Aorta (tissue), 5 donors: Measurements from ENCODE around the gene PLXNA2. TPM values are rescaled to one million over a fixed set of nuclear protein-coding genes. Genes with fewer than 3 reads are reported as not detected.

ENCODE experiments used
- ATAC-seq: fragments of 200-7000 bp; cut with Tn5 transposase; one replicate; pipeline ENCODE4 v1.9.1; 2022; ENCODE audit warnings: moderate library complexity; ENCODE audit not compliant: low FRiP score
- DNase-seq, 2 donors: peaks; one replicate each; pipeline ENCODE4 v3.0.0-alpha.2; 2020
- H3K27ac ChIP-seq, 2 donors: one replicate each; pipeline ENCODE4 v1.5.1; 2013; ENCODE audit warnings: low read length in 2 of 2, mild to moderate bottlenecking in 2 of 2, moderate library complexity in 2 of 2, control low read depth in 1 of 2, inconsistent platforms in 1 of 2, low read depth in 1 of 2
- H3K27me3 ChIP-seq, 2 donors: one replicate each; pipeline ENCODE4 v1.6.1; 2013; ENCODE audit warnings: control low read depth in 1 of 2, low read length in 1 of 2, mild to moderate bottlenecking in 1 of 2, moderate library complexity in 1 of 2; ENCODE audit not compliant: insufficient read depth in 2 of 2, control insufficient read depth in 1 of 2
- H3K36me3 ChIP-seq, 2 donors: one replicate each; pipeline ENCODE4 v1.6.1; 2013; ENCODE audit warnings: control low read depth in 1 of 2, low read length in 1 of 2, mild to moderate bottlenecking in 1 of 2; ENCODE audit not compliant: insufficient read depth in 2 of 2, control insufficient read depth in 1 of 2
- H3K4me1 ChIP-seq, 2 donors: one replicate each; pipeline ENCODE4 v1.6.1; 2013; ENCODE audit warnings: low read length in 2 of 2, control low read depth in 1 of 2, mild to moderate bottlenecking in 1 of 2, moderate library complexity in 1 of 2; ENCODE audit not compliant: insufficient read depth in 2 of 2, control insufficient read depth in 1 of 2
- H3K4me3 ChIP-seq, 2 donors: one replicate each; pipeline ENCODE4 v1.5.1; 2013; ENCODE audit warnings: low read length in 2 of 2, control low read depth in 1 of 2, mild to moderate bottlenecking in 1 of 2
- H3K9me3 ChIP-seq: one replicate; pipeline ENCODE4 v1.6.1; 2013; ENCODE audit warnings: mild to moderate bottlenecking, low read length; ENCODE audit not compliant: control insufficient read depth
- WGBS, 2 donors: extraction: QIAGEN DNeasy Blood & Tissue Kit; methylation state at CpG; one replicate each; pipeline ENCODE4 v1.1.7; 2013; 5-methylcytosine and 5-hydroxymethylcytosine counted together
- intact Hi-C, 2 donors: fragments of 100-400 bp; cut with DNase I; formaldehyde crosslinking; loops; one replicate each; pipeline versions ENCODE4 v1.14.2 to v1.15.0; 2022
- polyA plus RNA-seq, 2 donors: library from polyadenylated mRNA; stranded (reverse); fragments of 200-250 nt; gene quantifications; one replicate each; pipeline ENCODE4 v1.2.3, GENCODE V29; 2013
- total RNA-seq, 2 donors: library from RNA; stranded (reverse); fragmentation: NEBNext Ultra II Directional; extraction: Animal tissue kit (Norgen Biotek cat#: 25700); gene quantifications; one replicate each; pipeline ENCODE4 v1.2.1, GENCODE V29; 2021
- donor health status: healthy with polysubstance abuse.
- donor health status: Bipolar disorder and iron deficiency.
- donor health status: DM: no; HTN: no; CAD: no.
- donor health status: DM: no; HTN: no; CAD: no.
- donor health status: DM: yes; HTN: yes; CAD: no.

PLXNA2 gene
- total and polyA plus RNA-seq, 4 donors, result 2.9 to 37.3 (median 30.0) TPM

DNA sequence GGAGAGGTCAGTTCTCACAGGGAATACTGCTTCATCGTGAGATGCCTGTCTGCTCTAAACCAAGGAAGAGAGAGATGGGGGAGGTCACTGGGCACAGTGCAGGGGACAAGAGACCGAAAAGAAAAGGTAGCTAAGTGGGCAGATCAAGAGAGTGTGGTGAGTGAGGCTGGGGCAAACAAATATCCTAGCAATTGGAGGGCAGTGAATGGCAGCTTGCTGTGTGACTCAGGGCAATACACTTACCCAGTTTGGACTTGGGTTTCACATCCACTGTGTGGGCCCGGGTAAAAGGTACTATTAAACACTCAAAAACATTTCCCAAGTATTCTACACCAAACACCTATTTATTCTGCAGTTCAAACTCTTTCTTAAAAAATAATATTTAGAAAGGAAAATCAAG is 10.2 kb downstream of the PLXNA2 start:
- Histone ChIP-seq H3K4me1 (peaks cover 1 to 7% of the 10 kb centered on the region in 2 donors), H3K9me3 (no peaks in the 10 kb centered on the region), H3K27ac (peak overlapping the region in 1 of 2 donors; percentile 53), H3K27me3 (no peaks in the 10 kb centered on the region), H3K4me3 (no peak overlapping the region), H3K36me3 (no peaks in the 10 kb centered on the region)
- ATAC-seq, result no peak
- intact Hi-C loops, result loop anchor here in 1 of 2 donors (2.0 to 10.0 kb wide), 2 partner anchors 29 to 49 kb away; no protein-coding TSS in a partner anchor
- no peak for DNase-seq
- 15 to 24% methylated on average over 3 of the region's 3 CpGs for WGBS, 2 donors

DNA sequence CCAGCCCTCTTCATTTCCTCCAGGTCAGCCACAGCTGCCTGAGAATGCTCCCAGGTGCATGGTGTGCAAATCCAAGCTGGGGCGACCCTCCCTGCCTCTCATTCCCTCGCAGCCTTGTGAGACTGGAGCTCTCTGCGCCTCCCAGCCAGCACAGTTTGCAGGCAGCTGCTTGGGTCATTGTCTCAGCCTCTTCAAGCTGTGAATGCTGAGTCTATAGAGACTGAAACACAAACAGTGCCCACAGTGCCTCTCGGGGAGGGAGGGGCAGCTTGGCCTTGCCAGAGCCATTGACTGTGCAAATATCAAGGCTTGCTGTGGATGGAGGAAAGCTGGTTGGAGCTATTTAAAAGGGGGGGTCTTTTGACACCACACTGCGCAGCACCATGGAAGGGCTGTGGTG is 10.6 kb downstream of the PLXNA2 start:
- peak; percentile 63 for ATAC-seq
- intact Hi-C loops, result loop anchor here in 1 of 2 donors (10.0 kb wide), 1 partner anchor 49 kb away; no protein-coding TSS in a partner anchor
- no peak for DNase-seq
- Histone ChIP-seq H3K27me3 (no peaks in the 10 kb centered on the region), H3K36me3 (no peaks in the 10 kb centered on the region), H3K4me1 (peaks cover 0 to 7% of the 10 kb centered on the region in 2 donors), H3K27ac (peak overlapping the region in 1 of 2 donors; percentile 53), H3K9me3 (no peaks in the 10 kb centered on the region), H3K4me3 (no peak overlapping the region)
- 9 to 21% methylated on average over 5 of the region's 5 CpGs for WGBS, 2 donors

DNA sequence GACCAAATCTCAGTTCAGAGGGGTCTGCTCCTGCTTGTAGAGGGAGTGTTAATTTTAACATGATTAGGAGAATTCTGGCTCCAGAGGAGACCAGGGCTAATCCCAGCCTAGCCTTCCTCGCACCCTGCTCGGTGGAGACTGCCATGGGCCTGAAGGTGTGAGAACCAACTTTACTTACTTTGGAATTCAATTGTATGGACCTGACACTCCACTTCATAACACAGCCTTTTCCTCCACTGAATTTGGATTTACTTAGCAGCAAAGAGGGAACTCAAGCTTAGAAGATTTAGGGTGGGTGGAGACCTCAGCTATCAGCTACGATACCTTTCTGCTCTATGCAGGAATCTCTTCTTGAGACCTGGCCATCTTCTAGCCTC is 11.5 kb downstream of the PLXNA2 start:
- DNase-seq (no peak), ATAC-seq (no peak)
- H3K4me1 ChIP-seq, result peaks cover 2 to 10% of the 10 kb centered on the region in 2 donors
- no peaks in the 10 kb centered on the region for H3K27me3 ChIP-seq
- no peak overlapping the region for H3K4me3 ChIP-seq
- H3K36me3 ChIP-seq, result no peaks in the 10 kb centered on the region
- H3K9me3 ChIP-seq, result no peaks in the 10 kb centered on the region
- intact Hi-C loops, result loop anchor here in 1 of 2 donors (10.0 kb wide), 1 partner anchor 48 kb away; no protein-coding TSS in a partner anchor
- WGBS, 2 donors, result 64 to 74% methylated on average over 3 of the region's 3 CpGs
- H3K27ac ChIP-seq, result peak overlapping the region in 1 of 2 donors; percentile 5

DNA sequence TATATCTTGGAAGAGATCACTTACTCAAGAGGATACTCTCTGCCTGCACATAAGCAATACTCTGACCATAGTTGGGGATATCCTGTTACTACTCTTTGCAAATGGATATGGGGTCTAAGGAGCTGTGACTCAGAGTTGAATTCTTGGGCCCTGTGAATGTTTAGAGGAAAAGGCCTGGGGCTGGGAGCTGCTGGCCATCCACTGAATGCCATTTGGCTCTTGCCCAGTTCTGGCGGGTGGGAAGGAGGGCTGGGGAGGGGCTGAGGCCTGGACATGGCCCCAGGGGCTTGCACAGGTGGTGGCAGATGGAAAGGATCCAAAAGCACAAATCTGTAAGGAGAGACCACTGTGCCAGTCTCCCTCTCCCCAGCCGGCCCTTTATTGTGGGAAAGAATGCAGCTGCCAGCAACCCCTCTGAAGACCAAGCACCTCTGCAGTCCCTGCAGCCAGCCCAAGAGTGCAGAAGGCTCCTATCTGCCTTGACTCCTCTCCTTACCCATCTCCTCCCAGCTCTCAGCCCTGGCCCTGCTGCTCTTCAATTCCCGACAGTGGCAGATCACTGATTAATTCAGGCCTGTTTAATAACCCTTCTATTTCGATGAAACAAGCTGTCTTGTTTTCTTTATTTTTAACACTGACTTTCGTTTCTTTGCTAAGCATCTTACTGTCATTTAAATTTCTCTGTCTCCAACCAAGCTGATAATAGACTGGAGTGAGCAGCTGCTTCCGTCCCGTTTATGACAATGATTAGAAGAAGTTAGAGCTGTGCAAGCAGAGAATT is 12.1 kb downstream of the PLXNA2 start:
- WGBS, 2 donors, result 22 to 34% methylated on average over 7 of the region's 7 CpGs
- no peaks in the 10 kb centered on the region for H3K9me3 ChIP-seq
- H3K27me3 ChIP-seq, result no peaks in the 10 kb centered on the region
- H3K4me3 ChIP-seq, result no peak overlapping the region
- intact Hi-C loops, result loop anchor here in 1 of 2 donors (10.0 kb wide), 1 partner anchor 47 kb away; no protein-coding TSS in a partner anchor
- DNase-seq (no peak), ATAC-seq (no peak)
- H3K36me3 ChIP-seq, result no peaks in the 10 kb centered on the region
- peaks cover 2 to 10% of the 10 kb centered on the region in 2 donors for H3K4me1 ChIP-seq
- H3K27ac ChIP-seq, result peak overlapping the region in 1 of 2 donors; percentile 64

DNA sequence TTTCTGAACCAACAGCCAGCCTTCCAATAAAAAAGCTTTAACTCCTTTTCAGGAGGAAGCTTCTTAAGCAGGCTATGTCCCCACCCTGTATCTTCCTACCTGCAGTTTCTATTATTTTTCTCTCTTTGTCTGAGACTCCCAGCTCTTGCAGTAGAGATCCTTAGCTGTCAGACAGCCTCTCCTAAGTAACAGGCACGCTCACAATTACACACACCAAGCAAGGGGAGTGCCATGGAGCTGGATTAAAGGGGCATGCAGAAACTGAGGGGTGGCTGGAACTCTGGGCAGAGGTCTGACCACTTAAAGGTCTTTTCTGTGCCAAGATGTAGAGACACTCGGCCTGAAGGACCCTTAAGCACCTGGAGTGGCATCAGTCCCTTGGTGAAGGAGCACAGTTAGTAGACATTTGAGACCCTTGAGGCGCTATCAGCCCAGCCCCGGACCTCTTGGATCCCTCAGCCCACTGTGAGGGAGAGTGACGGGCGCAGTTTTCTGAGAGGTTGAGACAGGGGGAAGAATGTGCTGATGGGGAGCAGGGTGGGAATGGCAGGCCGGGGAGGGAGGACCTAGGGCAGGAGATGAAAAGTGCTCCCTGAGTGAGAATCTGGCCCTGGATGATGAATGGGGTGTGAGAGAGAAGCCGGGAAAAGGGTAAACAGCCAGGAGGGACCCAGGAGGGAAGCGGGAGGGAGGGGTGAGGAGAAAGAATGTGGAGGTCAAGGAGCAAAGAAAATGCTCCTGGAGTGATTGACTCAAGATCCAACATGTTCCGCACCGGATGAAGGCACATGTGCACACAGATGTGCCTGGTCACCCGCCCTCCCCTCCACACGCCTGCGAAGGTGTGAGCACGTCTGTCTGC is 13.3 kb downstream of the PLXNA2 start:
- Histone ChIP-seq H3K4me1 (peaks cover 10 to 15% of the 10 kb centered on the region in 2 donors), H3K36me3 (no peaks in the 10 kb centered on the region), H3K9me3 (no peaks in the 10 kb centered on the region), H3K27me3 (no peaks in the 10 kb centered on the region), H3K27ac (no peak overlapping the region), H3K4me3 (no peak overlapping the region)
- no peak for DNase-seq
- ATAC-seq, result no peak
- 65 to 75% methylated on average over 15 of the region's 15 CpGs for WGBS, 2 donors
- intact Hi-C loops, result loop anchor here in 1 of 2 donors (10.0 kb wide), 1 partner anchor 46 kb away; no protein-coding TSS in a partner anchor

DNA sequence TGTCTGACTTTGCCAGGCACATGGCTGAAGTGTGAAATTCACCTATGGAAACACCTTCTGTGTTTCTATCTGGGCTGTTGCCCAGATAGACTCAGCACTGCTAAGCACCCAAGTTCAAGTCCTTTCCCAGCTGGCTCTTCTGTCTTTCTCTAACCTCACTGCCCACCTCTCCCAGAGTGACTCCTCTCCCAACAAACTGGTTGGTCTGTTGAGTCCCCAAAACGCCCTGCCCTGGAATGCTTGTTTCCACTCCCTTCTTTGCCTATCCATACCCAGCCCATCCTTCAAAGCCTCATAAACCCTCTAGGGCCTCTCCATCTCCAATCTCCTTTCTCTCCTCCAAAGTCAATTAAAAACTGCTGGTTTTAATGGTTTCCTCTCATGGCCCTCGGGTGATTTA is 15.6 kb downstream of the PLXNA2 start:
- Histone ChIP-seq H3K27ac (peak overlapping the region in 1 of 2 donors; percentile 59), H3K9me3 (no peaks in the 10 kb centered on the region), H3K4me3 (no peak overlapping the region), H3K36me3 (no peaks in the 10 kb centered on the region), H3K4me1 (peaks cover 10 to 13% of the 10 kb centered on the region in 2 donors), H3K27me3 (no peaks in the 10 kb centered on the region)
- intact Hi-C loops, result loop anchor here in 1 of 2 donors (10.0 kb wide), 1 partner anchor 414 kb away; no protein-coding TSS in a partner anchor
- 84 to 93% methylated on average over 2 of the region's 2 CpGs for WGBS, 2 donors
- DNase-seq (no peak), ATAC-seq (no peak)

DNA sequence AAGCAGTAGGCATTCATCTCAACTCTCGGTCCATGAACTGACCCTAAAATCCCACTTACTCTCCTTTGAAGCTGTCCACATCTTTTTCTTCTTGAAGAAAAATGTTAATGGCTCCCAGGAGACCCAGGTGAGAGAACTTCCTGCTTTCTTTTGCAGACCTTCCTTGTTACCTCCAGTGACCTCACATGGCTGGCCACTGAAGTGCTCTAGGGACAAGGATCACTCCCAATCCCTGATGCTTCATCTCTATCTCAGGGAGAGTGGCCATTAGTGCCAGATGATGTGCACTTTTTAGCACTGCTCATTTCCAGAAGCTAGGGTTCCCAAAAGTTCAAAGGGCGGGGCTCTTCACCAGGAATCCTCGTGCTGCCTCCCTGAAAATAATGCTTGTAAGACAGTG is 16.2 kb downstream of the PLXNA2 start:
- ATAC-seq, result no peak
- Histone ChIP-seq H3K27ac (peak overlapping the region; percentile 50 to 67), H3K9me3 (no peaks in the 10 kb centered on the region), H3K27me3 (no peaks in the 10 kb centered on the region), H3K4me1 (peaks cover 8 to 13% of the 10 kb centered on the region in 2 donors), H3K4me3 (no peak overlapping the region), H3K36me3 (no peaks in the 10 kb centered on the region)
- intact Hi-C loops, result loop anchor here in 1 of 2 donors (10.0 kb wide), 1 partner anchor 413 kb away; no protein-coding TSS in a partner anchor
- WGBS, 2 donors, result 79 to 80% methylated on average over 3 of the region's 3 CpGs
- DNase-seq, result no peak

DNA sequence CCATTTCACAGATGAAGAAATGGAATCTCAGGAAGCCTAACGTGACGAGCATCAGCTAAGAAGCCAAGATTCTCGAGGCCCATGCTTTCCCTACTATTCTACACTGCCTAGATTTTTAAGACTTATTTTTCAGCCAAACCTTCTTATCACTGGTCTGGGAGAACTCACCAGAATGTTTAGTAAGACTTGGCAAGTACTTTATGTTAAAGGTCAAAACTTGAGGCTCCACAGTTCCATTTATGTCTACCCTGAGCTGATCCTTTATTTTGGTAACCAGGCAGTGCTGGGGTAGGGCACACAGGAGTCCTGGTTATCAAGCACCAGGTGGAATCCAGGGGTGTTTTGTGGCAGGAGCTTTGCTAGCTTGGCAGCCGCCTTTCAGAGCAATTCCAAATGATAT is 16.8 kb downstream of the PLXNA2 start:
- peaks cover 8 to 13% of the 10 kb centered on the region in 2 donors for H3K4me1 ChIP-seq
- intact Hi-C loops, result loop anchor here in 1 of 2 donors (1.0 to 10.0 kb wide), 2 partner anchors 10 to 413 kb away; no protein-coding TSS in a partner anchor
- WGBS, 2 donors, result 5 to 15% methylated on average over 4 of the region's 4 CpGs
- no peaks in the 10 kb centered on the region for H3K36me3 ChIP-seq
- peak overlapping the region in 1 of 2 donors; percentile 72 for H3K27ac ChIP-seq
- no peaks in the 10 kb centered on the region for H3K27me3 ChIP-seq
- ATAC-seq (peak; percentile 75), DNase-seq (no peak)
- no peaks in the 10 kb centered on the region for H3K9me3 ChIP-seq
- H3K4me3 ChIP-seq, result no peak overlapping the region
